GM21447 (cell line): ENCODE measurements around the gene ITIH1.

Source experiments
- ATAC-seq: cut with Tn5 transposase; IDR thresholded peaks from one replicate; pipeline ENCODE4 v1.9.1; 2021; ENCODE audit not compliant: unreplicated experiment

Gene ITIH1

DNA sequence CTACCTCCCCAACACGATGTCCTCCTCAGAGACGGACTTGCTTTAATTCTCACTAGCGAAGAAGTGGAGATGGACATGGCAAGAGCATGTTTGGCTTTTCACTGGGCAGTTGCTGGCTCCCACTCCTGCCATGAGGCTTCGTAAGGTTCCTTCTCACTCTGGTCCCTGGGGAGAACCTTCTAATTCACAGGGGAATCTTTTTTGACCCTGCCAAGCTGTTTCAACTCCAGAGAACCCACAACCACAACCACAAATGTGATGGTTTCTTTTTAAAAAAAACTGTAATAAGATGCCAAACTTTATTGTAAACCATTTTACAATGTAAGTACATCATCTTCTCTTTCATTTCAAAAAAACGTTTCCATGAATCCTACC, 59.1 kb downstream of the ITIH1 start:
- no peak for ATAC-seq

DNA sequence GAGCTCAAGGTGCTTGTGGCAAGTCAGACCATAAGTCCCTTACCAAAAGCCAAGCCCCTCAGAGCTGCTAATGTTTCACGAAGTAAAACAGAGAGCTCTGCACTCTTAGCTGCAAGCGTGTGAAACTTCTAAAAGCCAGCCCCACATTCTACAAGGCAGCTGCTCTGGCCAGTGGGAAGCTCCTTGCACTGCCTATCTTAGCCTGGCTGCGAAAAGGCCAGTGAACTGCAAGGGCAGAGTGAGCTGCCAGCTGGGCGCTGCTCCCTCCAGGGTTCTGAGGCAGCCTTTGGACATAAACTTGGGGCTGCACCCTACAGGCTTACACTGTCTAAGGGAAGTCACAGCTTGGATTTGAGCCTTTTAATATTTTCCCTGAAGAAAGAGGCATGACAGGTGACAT, 59.6 kb downstream of the ITIH1 start:
- no peak for ATAC-seq

DNA sequence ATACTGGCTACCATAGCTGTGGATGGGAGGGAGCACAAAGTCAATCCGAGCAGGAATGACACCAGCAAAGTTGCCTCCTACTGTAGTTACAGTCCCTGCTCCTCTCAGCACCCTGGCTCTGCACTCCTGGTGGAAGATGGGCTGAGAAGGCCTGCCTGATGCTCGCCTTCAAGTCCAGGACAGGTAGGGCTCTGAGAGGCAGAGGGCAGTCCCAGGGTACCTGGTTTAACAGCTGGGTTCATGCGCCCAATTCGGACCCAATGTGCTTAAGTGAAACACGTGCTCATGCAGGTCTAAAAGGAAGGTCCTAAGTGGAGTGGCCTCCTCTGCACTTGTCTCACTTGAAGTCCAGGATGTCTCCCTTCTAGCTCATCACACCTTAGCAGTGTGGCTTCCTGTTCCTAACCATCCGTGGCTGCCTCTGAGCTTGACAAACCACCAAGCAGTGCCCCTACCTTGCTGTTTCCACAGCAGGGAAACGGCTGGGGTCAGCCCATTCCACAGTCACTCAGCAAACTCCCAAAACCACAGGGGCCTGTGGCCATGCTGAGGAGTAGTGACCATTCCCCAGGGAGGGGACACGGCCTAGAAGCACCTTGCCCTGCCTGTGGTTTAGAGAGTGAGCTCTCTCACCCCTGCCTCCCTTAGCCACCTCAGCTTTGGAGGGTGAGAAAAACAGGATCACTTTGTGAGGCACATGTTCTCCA, 61.3 kb downstream of the ITIH1 start:
- no peak for ATAC-seq

DNA sequence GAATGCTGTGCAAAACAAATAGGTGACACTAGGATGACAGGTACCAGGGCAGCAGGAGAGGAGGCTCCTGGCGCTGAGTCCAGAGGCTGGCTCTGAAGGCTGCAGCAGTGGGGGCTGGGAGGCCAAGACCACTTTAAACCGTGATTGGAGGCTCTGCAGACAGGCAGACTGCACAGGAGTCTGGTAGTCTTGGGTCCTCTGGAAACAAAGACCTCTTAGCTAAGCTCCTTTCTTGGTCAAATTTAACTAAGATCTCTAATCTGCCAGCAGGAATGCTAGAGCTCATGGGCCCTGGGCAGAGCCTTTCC, 61.8 kb downstream of the ITIH1 start:
- no peak for ATAC-seq

DNA sequence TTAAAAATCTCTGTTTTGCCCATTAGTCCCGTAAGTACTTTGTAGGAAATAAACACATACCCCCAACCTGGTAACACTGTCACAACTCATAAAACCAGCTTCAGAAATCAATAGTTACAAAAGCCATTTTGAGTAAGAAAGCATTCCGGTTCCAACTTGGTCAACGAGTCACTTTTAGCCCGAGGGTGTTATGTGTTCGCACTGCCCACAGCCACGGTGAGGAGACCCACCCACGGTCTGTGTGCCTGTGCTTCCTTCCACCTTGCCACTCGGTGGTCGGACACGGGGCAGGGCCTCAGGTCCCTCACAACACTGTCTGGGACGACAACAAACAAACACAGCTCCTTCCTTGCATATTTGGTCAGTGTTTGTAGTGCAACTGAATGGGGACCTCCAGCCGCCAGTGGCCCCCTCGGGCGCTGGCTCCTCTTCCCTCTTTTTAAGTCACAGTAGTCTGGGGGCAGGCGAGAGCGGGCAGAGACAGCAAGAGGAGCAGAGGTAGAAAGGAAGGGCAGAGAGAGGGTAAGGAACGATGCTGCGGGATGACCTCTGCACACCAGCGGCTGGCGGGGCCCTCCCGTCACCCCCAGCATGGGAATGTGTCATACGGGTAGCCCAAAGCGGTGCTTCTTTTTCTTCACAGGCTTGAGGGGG, 62.6 kb downstream of the ITIH1 start:
- no peak for ATAC-seq

GRCh38 chr3:52841211-52841980, 64.0 kb downstream of the ITIH1 start:
- no peak for ATAC-seq
